HepG2 (cell line): ENCODE results near the gene ASXL1. TPM values are rescaled to one million over a fixed set of nuclear protein-coding genes. Genes with fewer than 3 reads are reported as not detected.

Experiments
- FOXJ3 ChIP-seq: sonication (generic); formaldehyde crosslinking; IDR thresholded peaks from 2 replicates; pipeline ENCODE4 v1.4.0; 2020; ENCODE audit warnings: missing genetic modification reagents, mild to moderate bottlenecking, borderline replicate concordance
- HDAC6 ChIP-seq: fragments of 200-600 bp; sonication (generic); IDR thresholded peaks from 2 replicates; pipeline ENCODE4 v1.7.0; 2017; ENCODE audit warnings: mild to moderate bottlenecking, antibody characterized with exemption, low read length, low read depth
- KAT7 ChIP-seq: IDR thresholded peaks from 2 replicates; pipeline ENCODE4 v1.6.1; 2018; ENCODE audit warnings: borderline replicate concordance, missing compliant biosample characterization
- KLF12 ChIP-seq: sonication (generic); formaldehyde crosslinking; IDR thresholded peaks from 2 replicates; pipeline ENCODE4 v1.4.0; 2020; ENCODE audit warnings: missing genetic modification reagents, borderline replicate concordance
- LCORL ChIP-seq, 2 experiments: fragments of 450-650 bp in 1 of 2; sonication (generic) in 1 of 2; formaldehyde crosslinking in 1 of 2; IDR thresholded peaks; 2 replicates each; pipeline versions ENCODE4 v1.5.0 to v1.6.1; 2017 to 2020; ENCODE audit warnings: antibody characterized with exemption in 1 of 2, missing genetic modification reagents in 1 of 2
- MBNL3 ChIP-seq: fragments of 250-450 bp; sonication (Bioruptor Pico); conservative IDR thresholded peaks from 2 replicates; pipeline ENCODE4 v1.8.0; 2022; ENCODE audit warnings: mild to moderate bottlenecking, inconsistent platforms
- PAWR ChIP-seq: sonication (generic); formaldehyde crosslinking; IDR thresholded peaks from 2 replicates; pipeline ENCODE4 v1.4.0; 2020; ENCODE audit warnings: missing genetic modification reagents, mild to moderate bottlenecking, borderline replicate concordance
- SUZ12 ChIP-seq: fragments of 150-350 bp; IDR thresholded peaks from 2 replicates; pipeline ENCODE4 v1.6.1; 2014; ENCODE audit warnings: low read depth, low read length
- TFDP1 ChIP-seq: IDR thresholded peaks from 2 replicates; pipeline ENCODE4 v1.6.1; 2016; ENCODE audit warnings: missing compliant biosample characterization, missing genetic modification reagents, borderline replicate concordance
- ZFP90 ChIP-seq: sonication (generic); formaldehyde crosslinking; IDR thresholded peaks from 2 replicates; pipeline ENCODE4 v1.8.0; 2022; ENCODE audit warnings: missing genetic modification reagents, mild to moderate bottlenecking, inconsistent platforms, borderline replicate concordance
- ZNF251 ChIP-seq: sonication (generic); formaldehyde crosslinking; IDR thresholded peaks from 2 replicates; pipeline ENCODE4 v1.9.0; 2021; ENCODE audit warnings: mild to moderate bottlenecking, missing genetic modification reagents
- ZNF407 ChIP-seq: sonication (generic); formaldehyde crosslinking; IDR thresholded peaks from one replicate; pipeline ENCODE4 v1.5.1; 2020; ENCODE audit warnings: mild to moderate bottlenecking, missing genetic modification reagents; ENCODE audit errors: not compliant biosample characterization
- ZNF543 ChIP-seq: sonication (generic); formaldehyde crosslinking; IDR thresholded peaks from 2 replicates; pipeline ENCODE4 v1.4.0; 2020; ENCODE audit warnings: mild to moderate bottlenecking, missing genetic modification reagents
- ZNF577 ChIP-seq: sonication (generic); formaldehyde crosslinking; IDR thresholded peaks from 2 replicates; pipeline ENCODE4 v1.4.0; 2020; ENCODE audit warnings: mild to moderate bottlenecking, low read depth, missing genetic modification reagents, borderline replicate concordance
- ZNF773 ChIP-seq: sonication (generic); formaldehyde crosslinking; IDR thresholded peaks from 2 replicates; pipeline ENCODE4 v1.4.0; 2020; ENCODE audit warnings: missing genetic modification reagents, borderline replicate concordance
- polyA plus RNA-seq, 8 experiments: library from polyadenylated mRNA; depleted of rRNA in 3 of 8; stranded (reverse) in 7 of 8; unstranded in 1 of 8; fragments of >200 nt; fragmentation: Illumina TruSeq in 4 of 8; extraction: Trizol in 4 of 8; gene quantifications; 2 replicates each; pipeline versions ENCODE4 v1.2.1 to v1.2.3, GENCODE V29; 2011 to 2016; ENCODE audit warnings: low read depth in 4 of 8, missing spikeins in 1 of 8, mixed read lengths in 1 of 8; ENCODE audit not compliant: insufficient read depth in 1 of 8
- total RNA-seq, 5 experiments: library from RNA; depleted of rRNA; stranded (reverse); fragments of >200 nt; fragmentation: Illumina TruSeq; extraction: Trizol; gene quantifications; 2 replicates each; pipeline ENCODE4 v1.2.3, GENCODE V29; 2016; ENCODE audit warnings: low read depth in 1 of 5

ASXL1 gene
- total and polyA plus RNA-seq, 2 of the 13 experiments (the other 11 are each of a cell fraction or from before 2014, with no cell fraction given) = 62.1 to 74.8 TPM

GRCh38 chr20:32483351-32484224, 125.5 kb downstream of the ASXL1 start (continued):
- no peak for TF ChIP-seq PAWR (CRISPR knock-in tag)
- TF ChIP-seq ZNF577 = no peak
- no peak for TF ChIP-seq ZNF251 (CRISPR knock-in tag)
- 0 out of 2 replicates have a peak, but pooled peaks have one; percentile 71 for TF ChIP-seq KAT7 (CRISPR knock-in tag)
- TF ChIP-seq ZFP90 (CRISPR knock-in tag) = no peak; the same call in 1 of the 2 replicates
- peak; percentile 67; the same call in 1 of the 2 replicates for TF ChIP-seq TFDP1 (CRISPR knock-in tag)
- TF ChIP-seq SUZ12 = no peak
- no peak for TF ChIP-seq ZNF543 (CRISPR knock-in tag)
- TF ChIP-seq FOXJ3 (CRISPR knock-in tag) = no peak
- TF ChIP-seq MBNL3 (CRISPR knock-in tag) = no peak
- no peak for TF ChIP-seq ZNF773 (CRISPR knock-in tag)
- peak; percentile 64 for TF ChIP-seq ZNF407 (CRISPR knock-in tag)
- TF ChIP-seq KLF12 (CRISPR knock-in tag) = no peak; the same call in 1 of the 2 replicates
- no peak for TF ChIP-seq HDAC6
- no peak for TF ChIP-seq LCORL (IDR thresholded peaks at IDR 0.05)
- peak; percentile 82; the same call in 1 of the 2 replicates for TF ChIP-seq LCORL (CRISPR knock-in tag; IDR thresholded peaks at IDR 0.05)
